MCF 10A (cell line): ENCODE results near the gene ITPKC. TPM values are rescaled to one million over a fixed set of nuclear protein-coding genes. Genes with fewer than 3 reads are reported as not detected.
"Not testable (repeated sequence)": the region's sequence is repeated elsewhere in the genome, so short reads cannot be mapped to it uniquely, and the experiment has no call there.

ENCODE experiments used
- BruUV-seq: library from RNA; stranded (reverse); fragments of 400-500 nt; replicated peaks from 2 replicates; lab custom pipeline; 2021; lab: Mats Ljungman, UMichigan
- CTCF ChIA-PET: fragments of 300-600 bp; sonication (Branson Sonifier 250); formaldehyde crosslinking; extraction: SDS; loops from one replicate; lab custom pipeline; 2021; ENCODE audit warnings: antibody characterized with exemption, inconsistent platforms; lab: Yijun Ruan, JAX
- POLR2A ChIA-PET: fragments of 300-600, 350-650 bp; sonication (Branson Sonifier 250); formaldehyde crosslinking; extraction: SDS; loops from one replicate; lab custom pipeline; 2020; ENCODE audit warnings: antibody characterized with exemption, inconsistent platforms; lab: Yijun Ruan, JAX
- DNase-seq: peaks from one replicate; pipeline ENCODE4 v3.0.0-alpha.2; 2018; ENCODE audit not compliant: unreplicated experiment
- H3K27ac Mint-ChIP-seq: one replicate; pipeline ENCODE4 v1.8.0; 2022; ENCODE audit warnings: mild to moderate bottlenecking, low read depth, mixed read lengths; ENCODE audit not compliant: unreplicated experiment
- H3K27me3 Mint-ChIP-seq: one replicate; pipeline ENCODE4 v1.8.0; 2022; ENCODE audit warnings: mixed read lengths; ENCODE audit not compliant: insufficient read depth, unreplicated experiment
- H3K36me3 Mint-ChIP-seq: one replicate; pipeline ENCODE4 v1.8.0; 2022; ENCODE audit warnings: mild to moderate bottlenecking, moderate library complexity, mixed read lengths; ENCODE audit not compliant: insufficient read depth, unreplicated experiment
- H3K4me1 Mint-ChIP-seq: one replicate; pipeline ENCODE4 v1.8.0; 2022; ENCODE audit warnings: mixed read lengths; ENCODE audit not compliant: insufficient read depth, unreplicated experiment
- H3K4me3 Mint-ChIP-seq: one replicate; pipeline ENCODE4 v1.8.0; 2022; ENCODE audit warnings: mild to moderate bottlenecking, moderate library complexity, mixed read lengths; ENCODE audit not compliant: unreplicated experiment
- H3K9me3 Mint-ChIP-seq: one replicate; pipeline ENCODE4 v1.8.0; 2022; ENCODE audit warnings: mixed read lengths; ENCODE audit not compliant: unreplicated experiment
- intact Hi-C: fragments of 100-400 bp; cut with micrococcal nuclease; formaldehyde crosslinking; loops from 2 replicates; pipeline ENCODE4 v1.14.1; 2022
- total RNA-seq: library from RNA; stranded (reverse); gene quantifications from 2 replicates; pipeline ENCODE4 v1.2.3, GENCODE V29; 2022
- TF ChIP-seq, protein P1 (sequence below): fragments of 200-600 bp; IDR thresholded peaks from one replicate; pipeline ENCODE4 v1.8.0; 2022; ENCODE audit warnings: antibody characterized with exemption, mild to moderate bottlenecking; ENCODE audit not compliant: unreplicated experiment

ITPKC gene
- total RNA-seq, 1 experiment from 2014 or later: 33.2 TPM

- no peaks in the 10 kb centered on the region for H3K9me3 Mint-ChIP-seq
- POLR2A ChIA-PET: interaction anchor here (1.0 kb wide), 1 partner anchor 12 kb away, joined by 3 read pairs; no protein-coding TSS in a partner anchor
- H3K4me1 Mint-ChIP-seq: no peaks in the 10 kb centered on the region
- TF ChIP-seq, protein P1, sequence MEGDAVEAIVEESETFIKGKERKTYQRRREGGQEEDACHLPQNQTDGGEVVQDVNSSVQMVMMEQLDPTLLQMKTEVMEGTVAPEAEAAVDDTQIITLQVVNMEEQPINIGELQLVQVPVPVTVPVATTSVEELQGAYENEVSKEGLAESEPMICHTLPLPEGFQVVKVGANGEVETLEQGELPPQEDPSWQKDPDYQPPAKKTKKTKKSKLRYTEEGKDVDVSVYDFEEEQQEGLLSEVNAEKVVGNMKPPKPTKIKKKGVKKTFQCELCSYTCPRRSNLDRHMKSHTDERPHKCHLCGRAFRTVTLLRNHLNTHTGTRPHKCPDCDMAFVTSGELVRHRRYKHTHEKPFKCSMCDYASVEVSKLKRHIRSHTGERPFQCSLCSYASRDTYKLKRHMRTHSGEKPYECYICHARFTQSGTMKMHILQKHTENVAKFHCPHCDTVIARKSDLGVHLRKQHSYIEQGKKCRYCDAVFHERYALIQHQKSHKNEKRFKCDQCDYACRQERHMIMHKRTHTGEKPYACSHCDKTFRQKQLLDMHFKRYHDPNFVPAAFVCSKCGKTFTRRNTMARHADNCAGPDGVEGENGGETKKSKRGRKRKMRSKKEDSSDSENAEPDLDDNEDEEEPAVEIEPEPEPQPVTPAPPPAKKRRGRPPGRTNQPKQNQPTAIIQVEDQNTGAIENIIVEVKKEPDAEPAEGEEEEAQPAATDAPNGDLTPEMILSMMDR: no peak
- H3K4me3 Mint-ChIP-seq: no peak overlapping the region
- no peak for DNase-seq
- no TSS peak for BruUV-seq
- CTCF ChIA-PET: no interaction called here
- intact Hi-C loops: no loop called here
- H3K27ac Mint-ChIP-seq: no peak overlapping the region
- H3K27me3 Mint-ChIP-seq: no peaks in the 10 kb centered on the region
- peaks cover 94% of the 10 kb centered on the region for H3K36me3 Mint-ChIP-seq
Measured at GRCh38 chr19:40763526-40763925, 46.6 kb downstream of the ITPKC start.

GRCh38 chr19:40763963-40764362 is 47.1 kb downstream of the ITPKC start:
- intact Hi-C loops: no loop called here
- H3K4me3 Mint-ChIP-seq: no peak overlapping the region
- no TSS peak for BruUV-seq

GRCh38 chr19:40766385-40766784 is 49.5 kb downstream of the ITPKC start:
- H3K27me3 Mint-ChIP-seq, BruUV-seq, intact Hi-C loops, DNase-seq, H3K9me3 Mint-ChIP-seq, H3K4me1 Mint-ChIP-seq, H3K27ac Mint-ChIP-seq, H3K4me3 Mint-ChIP-seq: not testable (repeated sequence)
- ChIA-PET CTCF (interaction anchor here (0.6 kb wide), 2 partner anchors 52 to 357 kb away, joined by 3 to 4 read pairs; no protein-coding TSS in a partner anchor), POLR2A (interaction anchor here (0.7 to 1.3 kb wide), 3 partner anchors 12 to 32 kb away, joined by 3 to 5 read pairs (median 4); partner anchors contain the start of genes ACTMAP and RAB4B)
- H3K36me3 Mint-ChIP-seq: peaks cover 73% of the 10 kb centered on the region

More at GRCh38 chr19:40763963-40764362, 47.1 kb downstream of the ITPKC start:
- H3K27ac Mint-ChIP-seq: no peak overlapping the region
- H3K9me3 Mint-ChIP-seq: no peaks in the 10 kb centered on the region
- CTCF ChIA-PET: no interaction called here
- POLR2A ChIA-PET: interaction anchor here (1.0 kb wide), 1 partner anchor 12 kb away, joined by 3 read pairs; no protein-coding TSS in a partner anchor
- DNase-seq: no peak
- H3K36me3 Mint-ChIP-seq: peaks cover 90% of the 10 kb centered on the region
- TF ChIP-seq, protein P1: no peak
- H3K27me3 Mint-ChIP-seq: no peaks in the 10 kb centered on the region
- no peaks in the 10 kb centered on the region for H3K4me1 Mint-ChIP-seq

GRCh38 chr19:40768869-40769268 is 52.0 kb downstream of the ITPKC start:
- no peak for DNase-seq
- Mint-ChIP-seq H3K4me3 (no peak overlapping the region), H3K27ac (no peak overlapping the region), H3K4me1 (no peaks in the 10 kb centered on the region), H3K36me3 (peaks cover 48% of the 10 kb centered on the region), H3K27me3 (no peaks in the 10 kb centered on the region), H3K9me3 (no peaks in the 10 kb centered on the region)
- intact Hi-C loops: no loop called here
- no TSS peak for BruUV-seq
- TF ChIP-seq, protein P1: no peak
- ChIA-PET CTCF (no interaction called here), POLR2A (no interaction called here)

DNA sequence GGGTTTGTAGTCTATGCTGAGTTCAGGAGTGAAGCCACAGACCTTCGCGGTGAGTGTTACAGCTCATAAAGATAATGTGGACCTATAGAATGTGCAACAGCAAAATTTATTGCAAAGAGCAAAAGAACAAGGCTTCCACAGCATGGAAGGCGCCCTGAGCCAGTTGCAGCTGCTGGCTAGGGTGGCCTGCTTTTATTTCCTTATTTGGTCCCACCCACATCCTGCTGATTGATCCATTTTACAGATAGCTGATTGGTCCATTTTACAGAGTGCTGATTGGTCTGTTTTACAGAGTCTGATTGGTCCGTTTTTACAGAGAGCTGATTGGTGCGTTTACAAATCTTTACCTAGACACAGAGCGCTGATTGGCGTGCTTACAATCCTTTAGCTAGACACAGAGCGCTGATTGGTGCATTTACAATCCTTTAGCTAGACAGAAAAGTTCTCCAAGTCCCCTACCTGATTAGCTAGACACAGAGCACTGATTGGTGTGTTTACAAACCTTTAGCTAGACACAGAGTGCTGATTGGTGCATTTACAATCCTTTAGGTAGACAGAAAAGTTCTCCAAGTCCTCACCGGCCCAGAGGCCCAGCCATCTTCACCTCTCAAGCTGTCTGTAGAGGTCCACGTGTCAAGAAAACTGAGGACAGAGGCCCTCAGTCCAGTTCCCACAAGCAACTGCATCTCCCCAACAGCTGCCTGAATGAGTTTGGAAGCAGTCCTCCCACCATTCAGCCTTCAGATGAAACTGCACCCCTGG is 54.4 kb downstream of the ITPKC start:
- H3K9me3 Mint-ChIP-seq, H3K27ac Mint-ChIP-seq, BruUV-seq, H3K27me3 Mint-ChIP-seq, intact Hi-C loops, H3K4me3 Mint-ChIP-seq, H3K4me1 Mint-ChIP-seq, DNase-seq: not testable (repeated sequence)
- POLR2A ChIA-PET: interaction anchor here (1.0 to 2.6 kb wide), 2 partner anchors 21 to 28 kb away, joined by 5 to 7 read pairs; partner anchors contain the start of genes ACTMAP and EGLN2
- H3K36me3 Mint-ChIP-seq: peaks cover 24% of the 10 kb centered on the region
- CTCF ChIA-PET: interaction anchor here (0.6 to 1.6 kb wide), 2 partner anchors 136 to 1760 kb away, joined by 3 to 6 read pairs; no protein-coding TSS in a partner anchor
